GM10266 (cell line): ENCODE results near the gene CNTNAP2.

Source experiments
- DNase-seq: peaks from one replicate; pipeline ENCODE4 v3.0.0; 2012; ENCODE audit errors: extremely low spot score
- TF ChIP-seq, protein P1 (sequence below): IDR thresholded peaks from 2 replicates; pipeline ENCODE4 v1.5.1; 2012; ENCODE audit warnings: mild to moderate bottlenecking, low read depth; ENCODE audit not compliant: control insufficient read depth, insufficient read depth; ENCODE audit errors: missing control alignments

CNTNAP2 gene

DNA sequence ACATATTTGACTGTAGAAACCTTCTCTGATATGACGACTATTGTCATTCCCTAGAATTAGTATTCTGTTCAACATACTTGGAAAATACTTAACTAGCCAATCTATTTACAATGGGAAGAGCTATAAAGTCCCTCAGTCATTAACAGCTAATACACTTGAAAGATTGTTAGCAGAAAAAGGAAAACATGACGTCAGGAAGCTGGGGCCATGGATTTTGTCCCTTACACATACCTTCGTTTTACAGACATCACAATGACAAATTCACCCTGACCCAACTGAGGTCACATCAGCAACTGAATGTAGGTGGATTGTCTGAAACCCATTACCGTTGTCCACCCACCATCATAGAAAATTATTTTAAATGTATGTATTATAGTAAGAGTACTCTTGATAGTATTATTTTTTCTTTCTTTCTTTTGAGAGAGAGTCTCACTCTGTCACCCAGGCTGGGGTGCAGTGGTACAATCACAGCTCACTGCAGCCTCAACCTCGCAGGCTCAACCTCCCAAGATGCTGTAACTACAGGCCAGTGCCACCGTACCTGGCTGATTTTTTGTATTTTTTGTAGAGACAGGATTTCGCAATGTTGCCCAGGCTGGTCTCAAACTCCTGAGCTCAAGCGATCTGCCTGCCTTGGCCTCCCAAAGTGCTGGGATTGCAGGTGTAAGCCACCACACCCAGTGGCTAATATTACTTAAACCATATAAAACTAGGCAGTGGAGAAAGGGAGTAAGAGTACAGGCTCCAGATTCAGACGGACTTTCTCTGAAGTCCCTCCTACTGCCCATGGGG, 1977.0 kb downstream of the CNTNAP2 start:
- DNase-seq, result no peak
- TF ChIP-seq, protein P1, sequence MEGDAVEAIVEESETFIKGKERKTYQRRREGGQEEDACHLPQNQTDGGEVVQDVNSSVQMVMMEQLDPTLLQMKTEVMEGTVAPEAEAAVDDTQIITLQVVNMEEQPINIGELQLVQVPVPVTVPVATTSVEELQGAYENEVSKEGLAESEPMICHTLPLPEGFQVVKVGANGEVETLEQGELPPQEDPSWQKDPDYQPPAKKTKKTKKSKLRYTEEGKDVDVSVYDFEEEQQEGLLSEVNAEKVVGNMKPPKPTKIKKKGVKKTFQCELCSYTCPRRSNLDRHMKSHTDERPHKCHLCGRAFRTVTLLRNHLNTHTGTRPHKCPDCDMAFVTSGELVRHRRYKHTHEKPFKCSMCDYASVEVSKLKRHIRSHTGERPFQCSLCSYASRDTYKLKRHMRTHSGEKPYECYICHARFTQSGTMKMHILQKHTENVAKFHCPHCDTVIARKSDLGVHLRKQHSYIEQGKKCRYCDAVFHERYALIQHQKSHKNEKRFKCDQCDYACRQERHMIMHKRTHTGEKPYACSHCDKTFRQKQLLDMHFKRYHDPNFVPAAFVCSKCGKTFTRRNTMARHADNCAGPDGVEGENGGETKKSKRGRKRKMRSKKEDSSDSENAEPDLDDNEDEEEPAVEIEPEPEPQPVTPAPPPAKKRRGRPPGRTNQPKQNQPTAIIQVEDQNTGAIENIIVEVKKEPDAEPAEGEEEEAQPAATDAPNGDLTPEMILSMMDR, result no peak

DNA sequence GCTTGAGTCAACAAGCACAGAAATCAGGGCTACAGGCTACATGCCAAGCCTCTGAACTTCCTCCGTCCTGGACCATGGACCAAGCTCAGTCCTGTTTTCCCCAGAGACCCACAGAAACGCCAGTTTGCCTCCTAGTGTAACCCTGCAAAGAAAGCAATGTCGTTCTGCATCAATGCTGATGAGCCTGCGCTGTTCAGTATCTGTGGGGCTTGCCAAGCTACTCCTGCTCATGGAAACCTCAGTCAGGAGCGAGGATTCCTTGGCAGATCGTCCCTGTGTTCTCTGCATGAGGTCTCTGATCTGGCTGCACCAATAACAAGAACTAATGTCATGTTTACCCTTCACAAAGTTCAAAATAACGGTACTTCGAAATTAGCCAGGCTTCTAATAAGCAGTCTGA, 1978.5 kb downstream of the CNTNAP2 start:
- TF ChIP-seq, protein P1, result no peak
- DNase-seq, result no peak

DNA sequence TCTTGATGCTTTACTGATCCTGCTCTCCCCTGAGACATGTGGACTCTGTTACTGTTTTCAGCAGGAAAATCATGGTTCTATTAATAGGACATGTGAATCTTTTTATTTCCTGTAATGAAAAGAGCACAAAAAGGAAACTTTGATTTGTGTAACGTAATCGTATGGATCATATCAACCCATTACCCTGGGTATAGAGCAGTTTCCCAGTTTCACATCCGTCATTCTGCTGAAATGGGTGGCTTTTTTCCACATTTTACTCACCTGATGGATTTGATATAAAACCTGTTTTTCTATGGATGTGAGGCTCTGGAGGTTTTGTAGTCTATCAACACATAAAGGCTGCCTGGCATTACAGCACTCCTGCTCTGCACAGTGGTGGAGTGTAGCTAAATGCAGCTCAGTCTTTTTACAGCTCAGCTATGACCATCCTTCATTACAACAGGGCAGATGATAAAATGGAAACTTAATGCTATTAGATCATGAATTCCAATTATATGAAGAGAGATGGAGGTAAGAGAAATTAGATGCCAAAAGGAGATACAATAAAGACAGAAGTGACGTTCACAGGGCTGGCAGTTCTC, 1987.6 kb downstream of the CNTNAP2 start:
- TF ChIP-seq, protein P1, result no peak
- no peak for DNase-seq

DNA sequence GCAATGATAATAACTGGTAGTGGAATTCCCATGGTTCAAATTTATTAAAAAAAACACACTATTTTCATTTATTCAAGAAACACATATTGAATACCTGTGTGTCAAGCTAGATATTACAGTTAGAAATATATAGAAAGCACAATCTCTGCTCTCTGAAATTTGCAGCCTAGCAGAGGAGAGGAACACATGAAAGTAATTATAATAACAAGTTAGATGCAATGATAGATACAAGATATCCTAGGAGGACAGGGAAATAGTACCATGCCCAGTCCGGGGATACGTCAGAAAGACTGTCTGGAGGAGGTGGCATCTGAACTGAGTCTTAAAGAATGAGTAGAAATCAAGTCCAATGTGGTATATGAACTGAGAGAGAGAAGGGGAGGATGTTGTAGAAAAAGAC, 1988.3 kb downstream of the CNTNAP2 start:
- TF ChIP-seq, protein P1, result no peak
- DNase-seq, result no peak

DNA sequence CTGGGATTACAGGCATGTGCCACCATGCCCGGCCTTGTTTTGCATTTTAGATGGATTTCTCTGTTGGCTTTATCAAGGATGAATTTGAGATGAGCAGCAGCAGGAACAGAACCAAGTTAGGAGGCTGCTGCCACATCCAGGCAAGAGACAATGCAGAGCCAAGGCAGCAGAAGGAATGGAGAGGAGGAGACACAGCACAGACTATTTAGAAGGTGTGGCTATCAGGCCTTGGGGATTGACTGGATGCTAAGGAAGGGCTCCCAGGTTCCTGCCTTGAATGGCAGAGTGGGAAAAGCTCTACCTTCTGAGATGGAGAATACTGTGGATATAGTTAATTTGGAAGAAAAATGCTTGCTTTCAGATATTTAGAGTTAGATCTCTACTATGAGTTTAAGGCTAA, 1989.3 kb downstream of the CNTNAP2 start:
- TF ChIP-seq, protein P1, result no peak
- no peak for DNase-seq

DNA sequence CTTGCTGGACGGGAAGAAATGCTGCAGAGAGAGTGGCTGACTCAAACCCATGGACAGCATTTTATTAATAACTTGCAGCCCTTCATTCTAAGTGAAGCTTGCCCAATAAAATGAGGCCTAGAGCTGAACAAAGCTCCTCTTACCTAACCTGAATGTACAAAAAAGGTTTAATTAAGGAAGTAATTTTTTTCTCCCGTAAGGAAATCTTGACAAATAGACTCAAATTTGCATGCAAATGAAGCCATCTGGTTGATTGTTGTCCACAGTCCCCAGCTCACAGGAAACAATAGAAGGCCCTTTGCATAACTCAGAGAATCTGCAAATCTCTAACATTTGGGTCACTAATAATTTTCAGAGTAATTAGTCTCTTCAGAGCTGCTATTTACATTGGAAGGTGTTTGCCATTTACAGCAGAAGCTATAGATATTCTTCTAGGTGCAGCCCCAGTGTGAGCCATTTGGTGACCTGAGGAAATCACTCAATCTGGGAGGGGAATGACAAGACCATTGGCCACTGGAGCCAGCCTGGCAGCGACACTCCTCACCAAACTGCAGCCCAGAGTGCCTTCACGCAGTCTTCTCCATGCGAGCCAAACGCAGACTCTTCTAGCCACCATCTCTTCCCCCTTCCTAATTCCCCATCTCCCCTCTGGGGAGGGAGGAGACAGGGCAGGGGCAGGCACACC, 1991.0 kb downstream of the CNTNAP2 start:
- DNase-seq, result no peak
- TF ChIP-seq, protein P1, result no peak

DNA sequence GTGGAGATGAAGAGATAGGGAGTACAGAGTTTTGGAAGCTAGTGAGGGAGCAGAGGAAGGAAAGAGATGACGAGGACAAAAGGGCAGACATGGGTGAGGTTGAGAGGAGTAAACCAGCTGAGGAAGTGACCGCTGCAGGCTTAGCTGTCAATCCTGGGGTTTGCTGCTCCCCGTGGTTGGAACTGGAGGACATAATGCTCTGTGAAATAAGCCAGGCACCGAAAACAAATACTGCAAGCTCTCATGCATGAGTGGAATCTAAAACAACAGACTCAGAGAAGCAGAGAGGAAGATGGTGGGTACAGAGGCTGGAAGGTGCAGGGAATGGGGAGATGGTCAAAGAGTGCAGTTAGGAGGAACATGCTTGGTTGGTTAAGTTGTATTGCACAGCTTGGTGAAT, 1991.8 kb downstream of the CNTNAP2 start:
- DNase-seq, result no peak
- TF ChIP-seq, protein P1, result no peak
